NCI-H460 (cell line): ENCODE data around the gene SLC46A3. TPM values are rescaled to one million over a fixed set of nuclear protein-coding genes. Genes with fewer than 3 reads are reported as not detected.
"Not testable (repeated sequence)": the region's sequence is repeated elsewhere in the genome, so short reads cannot be mapped to it uniquely, and the experiment has no call there.

Source experiments
- DNase-seq: peaks from one replicate; pipeline ENCODE4 v3.0.0-alpha.2; 2016; ENCODE audit warnings: low read depth; ENCODE audit errors: extremely low read depth
- small RNA-seq, 2 experiments: library from RNA; depleted of rRNA; stranded (forward); fragments of <200 nt; gene quantifications; one replicate each; pipeline ENCODE3, GENCODE V24; 2014
- total RNA-seq: library from RNA; depleted of rRNA; stranded (reverse); fragments of >200 nt; shearing (Covaris generic); gene quantifications from 2 replicates; pipeline ENCODE4 v1.2.3, GENCODE V29; 2014; rRNA removed

Gene SLC46A3
- total RNA-seq, 1 experiment from 2014 or later = 4.2 TPM

GRCh38 chr13:28684257-28684656, 34.5 kb downstream of the SLC46A3 start:
- DNase-seq = no peak

- not testable (repeated sequence) for DNase-seq
These were observed 35.6 kb downstream of the SLC46A3 start for GRCh38 chr13:28683169-28683568.

GRCh38 chr13:28680541-28680940, 38.2 kb downstream of the SLC46A3 start:
- DNase-seq = no peak

- DNase-seq = peak; percentile 13
These were observed 39.1 kb downstream of the SLC46A3 start for GRCh38 chr13:28679628-28680027.

- no peak for DNase-seq
These were observed 40.0 kb downstream of the SLC46A3 start for GRCh38 chr13:28678809-28679208.

GRCh38 chr13:28671126-28671792, 47.5 kb downstream of the SLC46A3 start:
- no peak for DNase-seq

- no peak for DNase-seq
These were observed 51.8 kb downstream of the SLC46A3 start for GRCh38 chr13:28666897-28667488.

GRCh38 chr13:28659621-28659970, 59.2 kb downstream of the SLC46A3 start:
- no peak for DNase-seq

GRCh38 chr13:28658796-28659620, 59.8 kb downstream of the SLC46A3 start, which contains the start of gene POMP:
TSS of gene POMP (plus strand) at chr13:28659130. CDS start at chr13:28659185, 55 bp downstream.
- peak; percentile 93 for DNase-seq

GRCh38 chr13:28658539-28658795, 60.3 kb downstream of the SLC46A3 start:
- DNase-seq = no peak

GRCh38 chr13:28657784-28658538, 60.8 kb downstream of the SLC46A3 start:
- DNase-seq = peak; percentile 4

- DNase-seq = no peak
These were observed 63.2 kb downstream of the SLC46A3 start for GRCh38 chr13:28655561-28655960.

- DNase-seq = no peak
These were observed 64.5 kb downstream of the SLC46A3 start for GRCh38 chr13:28654276-28654675.

- DNase-seq = no peak
These were observed 65.7 kb downstream of the SLC46A3 start for GRCh38 chr13:28653111-28653510.

- DNase-seq = no peak
These were observed 66.9 kb downstream of the SLC46A3 start for GRCh38 chr13:28651810-28652401.

- DNase-seq = no peak
These were observed 68.5 kb downstream of the SLC46A3 start for GRCh38 chr13:28650284-28650683.

Small RNAs within 50 kb of the gene (small RNA-seq; reads per million reads assigned to genes)
- 0 reads per million in 2 experiments for gene RNU6-53P

Other genes with a start within 250 kb of the SLC46A3 start
- not detected in 2 replicates for gene FLT1, start 223.8 kb downstream of the SLC46A3 start, total RNA-seq
- 112 and 120 TPM in 2 replicates for gene POMP, start 59.8 kb downstream of the SLC46A3 start, total RNA-seq
- not detected in 2 replicates for gene MTUS2, start 101.4 kb upstream of the SLC46A3 start, total RNA-seq